ENCODE measurements around the gene VIT. TPM values are rescaled to one million over a fixed set of nuclear protein-coding genes. Genes with fewer than 3 reads are reported as not detected.
"Not testable (repeated sequence)": the region's sequence is repeated elsewhere in the genome, so short reads cannot be mapped to it uniquely, and the experiment has no call there.

Gene VIT
- total and polyA plus RNA-seq, 9 donors, result 2.9 to 29.7 (median 19.4) TPM

GRCh38 chr2:36677996-36678605 lies 18.4 kb upstream of the VIT start:
- Histone ChIP-seq H3K27me3 (no peaks in the 10 kb centered on the region), H3K4me3 (no peak overlapping the region), H3K9me3 (no peaks in the 10 kb centered on the region), H3K4me1 (ENCODE audit: insufficient read depth) (no peaks in the 10 kb centered on the region), H3K36me3 (no peaks in the 10 kb centered on the region), H3K27ac (no peak overlapping the region)
- intact Hi-C loops (cut with DNase I), result no loop called here
- 75 to 83% (median 80%) methylated on average over 4 of the region's 4 CpGs for WGBS, 3 donors
- TF ChIP-seq CTCF (IDR thresholded peaks at IDR 0.05), result no peak
- no peak for TF ChIP-seq EP300 (IDR thresholded peaks at IDR 0.05)
- TF ChIP-seq POLR2A (IDR thresholded peaks at IDR 0.05), result no peak
- no peak for DNase-seq

- 95 to 100% (median 98%) methylated on average over 1 of the region's 1 CpG for WGBS, 3 donors
- Histone ChIP-seq H3K9me3 (no peaks in the 10 kb centered on the region), H3K27ac (no peak overlapping the region), H3K36me3 (no peaks in the 10 kb centered on the region), H3K4me3 (no peak overlapping the region), H3K4me1 (ENCODE audit: insufficient read depth) (no peaks in the 10 kb centered on the region), H3K27me3 (no peaks in the 10 kb centered on the region)
- TF ChIP-seq POLR2A (IDR thresholded peaks at IDR 0.05), result no peak
- no peak for DNase-seq
- intact Hi-C loops (cut with DNase I), result no loop called here
Measured at GRCh38 chr2:36678856-36679255, 17.7 kb upstream of the VIT start.

- intact Hi-C loops (cut with DNase I), result no loop called here
- WGBS, 3 donors, result 11 to 22% (median 15%) methylated on average over 2 of the region's 2 CpGs
- DNase-seq, result no peak
- Histone ChIP-seq H3K27me3 (no peaks in the 10 kb centered on the region), H3K4me1 (ENCODE audit: insufficient read depth) (no peaks in the 10 kb centered on the region), H3K27ac (no peak overlapping the region), H3K36me3 (no peaks in the 10 kb centered on the region), H3K4me3 (no peak overlapping the region), H3K9me3 (no peaks in the 10 kb centered on the region)
- no peak for TF ChIP-seq CTCF (IDR thresholded peaks at IDR 0.05)
- no peak for TF ChIP-seq POLR2A (IDR thresholded peaks at IDR 0.05)
- TF ChIP-seq EP300 (IDR thresholded peaks at IDR 0.05), result no peak
Measured at GRCh38 chr2:36680012-36680411, 16.5 kb upstream of the VIT start.

GRCh38 chr2:36682562-36682961 lies 13.9 kb upstream of the VIT start:
- Histone ChIP-seq H3K27ac (no peak overlapping the region), H3K36me3 (no peaks in the 10 kb centered on the region), H3K9me3 (no peaks in the 10 kb centered on the region), H3K27me3 (no peaks in the 10 kb centered on the region), H3K4me1 (ENCODE audit: insufficient read depth) (peaks cover 7% of the 10 kb centered on the region), H3K4me3 (no peak overlapping the region)
- intact Hi-C loops (cut with DNase I), result no loop called here
- 60 to 64% (median 61%) methylated on average over 6 of the region's 6 CpGs for WGBS, 3 donors
- DNase-seq, result no peak
- TF ChIP-seq CTCF (IDR thresholded peaks at IDR 0.05) (no peak), EP300 (IDR thresholded peaks at IDR 0.05) (no peak), POLR2A (IDR thresholded peaks at IDR 0.05) (no peak)

- Histone ChIP-seq H3K4me3 (no peak overlapping the region), H3K36me3 (no peaks in the 10 kb centered on the region), H3K27me3 (no peaks in the 10 kb centered on the region), H3K9me3 (no peaks in the 10 kb centered on the region), H3K27ac (no peak overlapping the region), H3K4me1 (ENCODE audit: insufficient read depth) (peaks cover 7% of the 10 kb centered on the region)
- intact Hi-C loops (cut with DNase I), result no loop called here
- TF ChIP-seq CTCF (IDR thresholded peaks at IDR 0.05) (no peak), EP300 (IDR thresholded peaks at IDR 0.05) (no peak), POLR2A (IDR thresholded peaks at IDR 0.05) (no peak)
- no peak for DNase-seq
- WGBS, 3 donors, result 27 to 48% (median 40%) methylated on average over 2 of the region's 2 CpGs
Measured at GRCh38 chr2:36683002-36683401, 13.5 kb upstream of the VIT start.

- H3K27ac ChIP-seq; intact Hi-C loops (cut with DNase I); H3K9me3 ChIP-seq; H3K4me3 ChIP-seq; H3K36me3 ChIP-seq; DNase-seq; H3K27me3 ChIP-seq: not testable (repeated sequence)
- H3K4me1 ChIP-seq (ENCODE audit: insufficient read depth), result peaks cover 13% of the 10 kb centered on the region
- WGBS, 3 donors, result 96 to 98% (median 97%) methylated on average over 30 of the region's 30 CpGs
Measured at GRCh38 chr2:36688291-36688690, 8.2 kb upstream of the VIT start.

- H3K36me3 ChIP-seq; H3K9me3 ChIP-seq; H3K27me3 ChIP-seq; H3K27ac ChIP-seq; H3K4me3 ChIP-seq; DNase-seq; intact Hi-C loops (cut with DNase I): not testable (repeated sequence)
- peaks cover 13% of the 10 kb centered on the region for H3K4me1 ChIP-seq (ENCODE audit: insufficient read depth)
- WGBS, 3 donors, result 96 to 99% (median 98%) methylated on average over 15 of the region's 15 CpGs
Measured at GRCh38 chr2:36689013-36689412, 7.5 kb upstream of the VIT start.
